GM21390 (cell line): ENCODE data around the gene CYB5R2.

ENCODE experiments used
- ATAC-seq: cut with Tn5 transposase; IDR thresholded peaks from one replicate; pipeline ENCODE4 v1.9.1; 2021; ENCODE audit not compliant: unreplicated experiment

Gene CYB5R2

GRCh38 chr11:7638710-7639642 is 34.3 kb downstream of the CYB5R2 start:
- ATAC-seq = peak; percentile 76

GRCh38 chr11:7637447-7638157 is 35.7 kb downstream of the CYB5R2 start:
- ATAC-seq = no peak

- ATAC-seq = no peak
Measured at GRCh38 chr11:7636350-7636749, 37.0 kb downstream of the CYB5R2 start.

GRCh38 chr11:7635708-7636107 is 37.6 kb downstream of the CYB5R2 start:
- no peak for ATAC-seq

- no peak for ATAC-seq
Measured at GRCh38 chr11:7635137-7635536, 38.2 kb downstream of the CYB5R2 start.

- ATAC-seq = no peak
Measured at GRCh38 chr11:7632211-7632610, 41.1 kb downstream of the CYB5R2 start.

- no peak for ATAC-seq
Measured at GRCh38 chr11:7630002-7630401, 43.3 kb downstream of the CYB5R2 start.

GRCh38 chr11:7628660-7629059 is 44.6 kb downstream of the CYB5R2 start:
- no peak for ATAC-seq

- no peak for ATAC-seq
Measured at GRCh38 chr11:7622721-7623120, 50.6 kb downstream of the CYB5R2 start.

- ATAC-seq = no peak
Measured at GRCh38 chr11:7621554-7621953, 51.7 kb downstream of the CYB5R2 start.

GRCh38 chr11:7621090-7621489 is 52.2 kb downstream of the CYB5R2 start:
- no peak for ATAC-seq

- no peak for ATAC-seq
Measured at GRCh38 chr11:7619322-7619721, 54.0 kb downstream of the CYB5R2 start.

- ATAC-seq = no peak
Measured at GRCh38 chr11:7617032-7617431, 56.3 kb downstream of the CYB5R2 start.
